H1 (cell line): Measurements from ENCODE around the gene THAP10. TPM values are rescaled to one million over a fixed set of nuclear protein-coding genes. Genes with fewer than 3 reads are reported as not detected.

Experiments
- ATF2 ChIP-seq: IDR thresholded peaks from 2 replicates; pipeline ENCODE4 v1.6.1; 2012; ENCODE audit warnings: low read length, inconsistent platforms
- CHD7 ChIP-seq: fragments of 300-600 bp; sonication (generic); IDR thresholded peaks from 2 replicates; pipeline ENCODE4 v1.7.1; 2012; ENCODE audit warnings: low read length, moderate library complexity, mild to moderate bottlenecking, inconsistent platforms; ENCODE audit not compliant: insufficient replicate concordance
- EGR1 ChIP-seq: IDR thresholded peaks from 2 replicates; pipeline ENCODE4 v1.6.1; 2011; ENCODE audit warnings: low read depth, low read length, borderline replicate concordance
- FOSL1 ChIP-seq: IDR thresholded peaks from 2 replicates; pipeline ENCODE4 v1.6.1; 2011; ENCODE audit warnings: mild to moderate bottlenecking, low read depth, low read length, moderate library complexity; ENCODE audit not compliant: insufficient read depth
- MAX ChIP-seq: IDR thresholded peaks from 2 replicates; pipeline ENCODE4 v1.6.1; 2012; ENCODE audit warnings: inconsistent platforms
- NRF1 ChIP-seq: IDR thresholded peaks from 2 replicates; pipeline ENCODE4 v1.6.1; 2011; ENCODE audit warnings: mild to moderate bottlenecking, low read depth, low read length, improper control_type of control experiment
- POLR2AphosphoS5 ChIP-seq: IDR thresholded peaks from 2 replicates; pipeline ENCODE4 v1.6.1; 2011; ENCODE audit warnings: low read depth, low read length
- RNF2 ChIP-seq: fragments of 200-900, 300-1000 bp; sonication (generic); IDR thresholded peaks from 2 replicates; pipeline ENCODE4 v1.7.1; 2016; ENCODE audit warnings: borderline replicate concordance, low read depth, mild to moderate bottlenecking, antibody characterized with exemption, low read length; ENCODE audit not compliant: poor library complexity, severe bottlenecking; ENCODE audit errors: missing control alignments
- TEAD4 ChIP-seq: IDR thresholded peaks from 2 replicates; pipeline ENCODE4 v1.6.1; 2012; ENCODE audit warnings: low read depth, low read length, inconsistent platforms, mixed read lengths
- ZNF274 ChIP-seq: IDR thresholded peaks from 2 replicates; pipeline ENCODE4 v1.7.0; 2012; ENCODE audit warnings: low read length, borderline replicate concordance; ENCODE audit errors: extremely low read depth
- polyA plus RNA-seq, 7 experiments: library from polyadenylated mRNA; depleted of rRNA in 3 of 7; stranded (reverse) in 5 of 7; unstranded in 2 of 7; fragments of >200 nt in 5 of 7; fragments of 200-250 nt in 2 of 7; gene quantifications; 1 replicate in 5 of 7; 2 replicates in 1 of 7; 4 replicates in 1 of 7; pipeline versions ENCODE4 v1.2.1 to v1.2.3, GENCODE V29; 2011 to 2013; ENCODE audit warnings: missing spikeins in 2 of 7, mixed read lengths in 2 of 7
- total RNA-seq: library from RNA; stranded (reverse); fragmentation: NEBNext Ultra II Directional; extraction: Animal tissue kit (Norgen Biotek cat#: 25700); gene quantifications from 2 replicates; pipeline ENCODE4 v1.2.1, GENCODE V29; 2021

The THAP10 gene
- total and polyA plus RNA-seq, 2 of the 8 experiments (the other 6 are each of a cell fraction or from before 2014, with no cell fraction given), result 2.8 to 4.5 TPM

GRCh38 chr15:70869346-70869745 is 22.9 kb downstream of the THAP10 start (continued):
- TF ChIP-seq CHD7 (no peak), MAX (no peak), RNF2 (no peak), POLR2AphosphoS5 (no peak), FOSL1 (no peak), NRF1 (no peak), TEAD4 (no peak), ZNF274 (no peak), EGR1 (no peak), ATF2 (no peak)
